K562 (cell line): ENCODE measurements around the gene FAM174C. TPM values are rescaled to one million over a fixed set of nuclear protein-coding genes. Genes with fewer than 3 reads are reported as not detected.

Experiments
- ATAC-seq: fragments of 200-7000 bp; cut with Tn5 transposase; 3 replicates; pipeline ENCODE4 v1.9.1; 2020; ENCODE audit warnings: moderate library complexity
- BruUV-seq: library from RNA; stranded (reverse); fragments of 400-500 nt; replicated peaks from 2 replicates; lab custom pipeline; 2021; lab: Mats Ljungman, UMichigan
- CTCF ChIA-PET: fragments of 300-600 bp; formaldehyde crosslinking; extraction: SDS; loops from one replicate; lab custom pipeline; 2021; ENCODE audit warnings: low intra/inter-chr PET ratio; lab: Yijun Ruan, JAX
- POLR2A ChIA-PET: fragments of 300-600, 350-650 bp; sonication (Branson Sonifier 250); formaldehyde crosslinking; extraction: SDS; loops from one replicate; lab custom pipeline; 2021; ENCODE audit warnings: antibody characterized with exemption, inconsistent platforms; lab: Yijun Ruan, JAX
- DNase-seq, 4 experiments: peaks; one replicate each; pipeline versions ENCODE4 v3.0.0 to v3.0.0-alpha.2; 2011 to 2018; ENCODE audit warnings: low spot score in 3 of 4, mixed read lengths in 3 of 4; ENCODE audit errors: extremely low read depth in 1 of 4
- FAIRE-seq: peaks from 2 replicates; lab custom pipeline; 2011; peaks lifted over from hg19 to GRCh38; lab: Jason Lieb, UNC
- H2AFZ ChIP-seq: 2 replicates; pipeline ENCODE4 v1.6.0; 2011; ENCODE audit warnings: low read depth, low read length, control low read depth, inconsistent platforms
- H3K27ac ChIP-seq: fragments of 200-600 bp; 3 replicates; pipeline ENCODE4 v1.8.0; 2011; ENCODE audit warnings: low read depth, mild to moderate bottlenecking, control low read depth, inconsistent platforms, low read length, moderate library complexity, mixed read lengths; ENCODE audit errors: extremely low read depth
- H3K27me3 ChIP-seq, 2 experiments: fragments of 300-600 bp in 1 of 2; 2 replicates in 1 of 2; 3 replicates in 1 of 2; pipeline versions ENCODE4 v1.6.0 to v1.8.0; 2011; ENCODE audit warnings: inconsistent platforms in 2 of 2, low read length in 2 of 2, mild to moderate bottlenecking in 1 of 2, mixed read lengths in 1 of 2, moderate library complexity in 1 of 2; ENCODE audit not compliant: control insufficient read depth in 2 of 2, insufficient read depth in 2 of 2
- H3K36me3 ChIP-seq: fragments of 300-600 bp; 3 replicates; pipeline ENCODE4 v1.8.0; 2011; ENCODE audit warnings: mild to moderate bottlenecking, low read length, inconsistent platforms; ENCODE audit not compliant: control insufficient read depth, insufficient read depth
- H3K4me1 ChIP-seq, 2 experiments: fragments of 200-600 bp in 1 of 2; replicated peaks in 1 of 2; 2 replicates in 1 of 2; 3 replicates in 1 of 2; pipeline versions ENCODE4 v1.5.1 to v1.8.0; 2011; ENCODE audit warnings: inconsistent platforms in 2 of 2, low read length in 2 of 2, mild to moderate bottlenecking in 1 of 2, mixed read lengths in 1 of 2, moderate library complexity in 1 of 2; ENCODE audit not compliant: control insufficient read depth in 2 of 2, insufficient read depth in 2 of 2
- H3K4me2 ChIP-seq: 2 replicates; pipeline ENCODE4 v1.6.1; 2011; ENCODE audit warnings: low read length, control low read depth, inconsistent platforms, mixed read lengths; ENCODE audit not compliant: insufficient read depth
- H3K4me3 ChIP-seq: fragments of 200-600 bp; sonication (generic), shearing (Covaris generic); 2 replicates; pipeline ENCODE4 v1.5.1; 2016; ENCODE audit warnings: control low read depth, inconsistent platforms
- H3K79me2 ChIP-seq: fragments of 200-600 bp; 3 replicates; pipeline ENCODE4 v1.8.0; 2011; ENCODE audit warnings: low read length, inconsistent platforms; ENCODE audit not compliant: control insufficient read depth, insufficient read depth
- H3K9ac ChIP-seq, 2 experiments: 2 replicates each; pipeline versions ENCODE4 v1.6.0 to v1.6.1; 2011; ENCODE audit warnings: low read depth in 2 of 2, low read length in 2 of 2, control low read depth in 1 of 2, inconsistent platforms in 1 of 2, mild to moderate bottlenecking in 1 of 2, mixed read lengths in 1 of 2; ENCODE audit not compliant: insufficient read depth in 1 of 2
- H3K9me1 ChIP-seq: one replicate; pipeline ENCODE4 v1.6.0; 2011; ENCODE audit warnings: inconsistent platforms, mild to moderate bottlenecking, low read length, moderate library complexity; ENCODE audit not compliant: control insufficient read depth, insufficient read depth
- H3K9me3 ChIP-seq: replicated peaks from 2 replicates; pipeline ENCODE4 v1.5.1; 2011; ENCODE audit warnings: low read depth, low read length, inconsistent platforms; ENCODE audit not compliant: control insufficient read depth, insufficient read depth
- H4K20me1 ChIP-seq: replicated peaks from 2 replicates; pipeline ENCODE4 v1.6.1; 2011; ENCODE audit warnings: low read length, inconsistent platforms, mixed read lengths; ENCODE audit not compliant: control insufficient read depth, insufficient read depth
- CC2D1A ChIP-seq: fragments of 450-650 bp; IDR thresholded peaks from 2 replicates; pipeline ENCODE4 v1.6.1; 2017; ENCODE audit warnings: mild to moderate bottlenecking
- CREB1 ChIP-seq, 2 experiments: sonication (generic) in 1 of 2; formaldehyde crosslinking in 1 of 2; IDR thresholded peaks; 2 replicates each; pipeline versions ENCODE4 v1.6.1 to v1.8.0; 2012 to 2022; ENCODE audit warnings: inconsistent platforms in 1 of 2, mild to moderate bottlenecking in 1 of 2, missing genetic modification reagents in 1 of 2, moderate library complexity in 1 of 2
- ESRRA ChIP-seq: fragments of 450-650 bp; IDR thresholded peaks from 2 replicates; pipeline ENCODE4 v1.6.1; 2014; ENCODE audit warnings: low read depth, mild to moderate bottlenecking, moderate library complexity, borderline replicate concordance
- HDAC1 ChIP-seq, 2 experiments: fragments of 450-650 bp; IDR thresholded peaks; 2 replicates each; pipeline ENCODE4 v1.6.1; 2016 to 2017; ENCODE audit warnings: inconsistent platforms in 1 of 2, mild to moderate bottlenecking in 1 of 2, moderate library complexity in 1 of 2
- HMG20B ChIP-seq: fragments of 250-450 bp; sonication (Bioruptor Pico); IDR thresholded peaks from 2 replicates; pipeline ENCODE4 v1.5.0; 2021; ENCODE audit warnings: mild to moderate bottlenecking
- KLF16 ChIP-seq: IDR thresholded peaks from 2 replicates; pipeline ENCODE4 v1.6.1; 2016; ENCODE audit warnings: antibody characterized with exemption
- MTA3 ChIP-seq: fragments of 450-650 bp; formaldehyde crosslinking; IDR thresholded peaks from 2 replicates; pipeline ENCODE4 v1.6.1; 2017; ENCODE audit warnings: mild to moderate bottlenecking, borderline replicate concordance
- MTF1 ChIP-seq: fragments of 250-450 bp; sonication (Bioruptor Pico); IDR thresholded peaks from 2 replicates; pipeline ENCODE4 v1.9.0; 2021; ENCODE audit warnings: moderate library complexity, mild to moderate bottlenecking, inconsistent platforms, borderline replicate concordance
- PKNOX1 ChIP-seq: fragments of 450-650 bp; IDR thresholded peaks from 2 replicates; pipeline ENCODE4 v1.6.1; 2016
- SPI1 ChIP-seq: IDR thresholded peaks from 2 replicates; pipeline ENCODE4 v1.6.1; 2011; ENCODE audit warnings: low read depth, low read length, control low read depth, borderline replicate concordance
- SRF ChIP-seq, 2 experiments: fragments of 250-450, 450-650 bp in 1 of 2; sonication (Bioruptor Pico) in 1 of 2; sonication (generic) in 1 of 2; formaldehyde crosslinking; IDR thresholded peaks; 2 replicates each; pipeline versions ENCODE4 v1.5.0 to v1.5.1; 2020 to 2022; ENCODE audit warnings: mild to moderate bottlenecking in 1 of 2, missing genetic modification reagents in 1 of 2
- SRSF9 ChIP-seq: fragments of 200-400 bp; formaldehyde crosslinking; IDR thresholded peaks from 2 replicates; pipeline ENCODE4 v1.6.1; 2017; ENCODE audit warnings: low read depth, low read length, borderline replicate concordance
- TFAM ChIP-seq: fragments of 250-450 bp; sonication (Bioruptor Pico); conservative IDR thresholded peaks from 2 replicates; pipeline ENCODE4 v1.5.0; 2021; ENCODE audit warnings: mild to moderate bottlenecking, moderate library complexity
- UBTF ChIP-seq, 2 experiments: IDR thresholded peaks; 2 replicates each; pipeline ENCODE4 v1.6.1; 2012; ENCODE audit warnings: improper control_type of control experiment in 2 of 2, low read depth in 2 of 2, low read length in 2 of 2, borderline replicate concordance in 1 of 2
- ZNF436 ChIP-seq: fragments of 250-450, 450-650 bp; sonication (Bioruptor Pico); formaldehyde crosslinking; IDR thresholded peaks from 2 replicates; pipeline ENCODE4 v1.7.0; 2020; ENCODE audit warnings: mild to moderate bottlenecking
- WGBS: fragments of 100-300 bp; shearing (Covaris generic); methylation state at CpG from one replicate; pipeline ENCODE4 v1.1.6; 2016; ENCODE audit warnings: low coverage, mixed read lengths; ENCODE audit not compliant: insufficient coverage; ENCODE audit errors: missing lambda C conversion rate; 5-methylcytosine and 5-hydroxymethylcytosine counted together
- in situ Hi-C: fragments of 300-500 bp; cut with MboI; formaldehyde crosslinking; loops from 4 replicates; pipeline ENCODE4 v1.15.0; 2018; ENCODE audit warnings: inconsistent platforms, mixed read lengths
- intact Hi-C: fragments of 100-400 bp; cut with micrococcal nuclease; formaldehyde crosslinking; loops from 2 replicates; pipeline ENCODE4 v1.14.2; 2022
- polyA plus RNA-seq, 8 experiments: library from polyadenylated mRNA; depleted of rRNA in 4 of 8; stranded (reverse) in 5 of 8; unstranded in 3 of 8; fragments of >200 nt; fragmentation: Nextera tagmentation in 2 of 8; fragmentation: Illumina TruSeq in 1 of 8; extraction: Ambion mirVana in 2 of 8; extraction: Trizol in 1 of 8; gene quantifications; 2 replicates each; pipeline versions ENCODE4 v1.2.1 to v1.2.3, GENCODE V29; 2011 to 2014; ENCODE audit warnings: inconsistent platforms in 1 of 8, missing spikeins in 1 of 8
- total RNA-seq, 7 experiments: library from RNA; depleted of rRNA in 6 of 7; stranded (reverse); fragments of >200 nt in 6 of 7; fragmentation: Illumina TruSeq in 2 of 7; extraction: Trizol in 2 of 7; gene quantifications; 2 replicates each; pipeline versions ENCODE4 v1.2.1 to v1.2.3, GENCODE V29; 2011 to 2021; ENCODE audit warnings: low replicate concordance in 1 of 7
- TF ChIP-seq, protein P1 (sequence below): fragments of 450-650 bp; IDR thresholded peaks from 2 replicates; pipeline ENCODE4 v1.6.1; 2016; ENCODE audit warnings: borderline replicate concordance

FAM174C gene
- total and polyA plus RNA-seq, 9 of the 15 experiments (the other 6 are each of a cell fraction or from before 2014, with no cell fraction given) = 0.66 to 89.6 (median 20.3) TPM

DNA sequence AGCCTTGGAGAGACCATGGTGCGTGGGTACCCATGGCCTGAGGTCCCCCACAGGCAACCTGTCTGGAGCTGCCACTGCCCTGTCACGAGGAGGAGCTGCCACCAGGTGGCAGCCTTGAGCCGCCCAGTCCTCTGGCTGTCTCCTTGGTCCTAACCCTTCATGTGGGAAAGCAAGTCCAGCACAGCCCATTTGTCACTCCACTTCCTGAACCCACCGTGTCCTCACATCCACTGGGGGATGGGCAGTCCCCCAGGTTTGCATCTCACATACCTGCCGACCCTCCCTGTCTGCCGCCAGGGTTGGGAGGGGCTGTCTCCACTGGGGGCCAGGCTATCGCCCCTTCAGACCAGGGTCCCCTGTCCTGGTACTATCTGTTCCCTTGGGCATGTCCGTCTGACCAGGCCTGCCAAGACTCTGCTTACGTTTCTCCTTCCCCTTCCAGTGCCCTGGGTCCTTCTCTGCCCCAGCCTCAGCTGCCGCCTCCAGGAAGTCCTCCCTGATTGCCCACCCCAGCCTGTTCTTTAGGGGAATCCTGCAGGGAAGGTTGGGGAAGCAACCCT is 4.5 kb downstream of the FAM174C start:
- H3K36me3 ChIP-seq = peaks cover 44% of the 10 kb centered on the region; the same call in 2 of the 3 replicates
- DNase-seq = peak; percentile 65 to 92 (median 74)
- peaks cover 21% of the 10 kb centered on the region for H3K79me2 ChIP-seq
- no TSS peak for BruUV-seq
- intact Hi-C loops = loop anchor here (1.0 to 10.0 kb wide), 2 partner anchors 92 to 165 kb away; no protein-coding TSS in a partner anchor
- no peak overlapping the region for H2AFZ ChIP-seq
- WGBS = 34% methylated on average over 9 of the region's 10 CpGs
- H3K4me1 ChIP-seq = peaks cover 11 to 81% of the 10 kb centered on the region in 2 experiments; a peak in 3 of 5 replicates
- no peak overlapping the region for H3K4me2 ChIP-seq
- ATAC-seq = peak; percentile 59
- no peak overlapping the region for H3K4me3 ChIP-seq
- in situ Hi-C loops = loop anchor here (5.0 kb wide), 1 partner anchor 102 kb away; the partner anchor contains the start of gene NDUFS7
- H4K20me1 ChIP-seq = peaks cover 16% of the 10 kb centered on the region
- H3K9me1 ChIP-seq = no peaks in the 10 kb centered on the region
- peaks cover 4 to 5% of the 10 kb centered on the region in 2 experiments; a peak in 3 of 5 replicates for H3K27me3 ChIP-seq
- CTCF ChIA-PET = interaction anchor here (0.6 to 1.5 kb wide), 2 partner anchors 92 to 96 kb away, joined by 5 to 7 read pairs; no protein-coding TSS in a partner anchor
- H3K9me3 ChIP-seq = no peaks in the 10 kb centered on the region
- POLR2A ChIA-PET = interaction anchor here (0.6 to 2.4 kb wide), 4 partner anchors 11 to 374 kb away, joined by 3 to 21 read pairs (median 3); partner anchors contain the start of gene CIRBP
- peak; percentile 94 for FAIRE-seq
- H3K27ac ChIP-seq = no peak overlapping the region
- H3K9ac ChIP-seq = 0 out of 4 replicates have a peak overlapping the region, but pooled peaks of 1 of the 2 experiments have one; percentile 11
- TF ChIP-seq SRF (CRISPR knock-in tag; IDR thresholded peaks at IDR 0.05) (no peak), MTA3 (peak; percentile 70), PKNOX1 (peak; percentile 61), HMG20B (no peak), CC2D1A (peak; percentile 58; the same call in 1 of the 2 replicates), ESRRA (0 out of 2 replicates have a peak, but pooled peaks have one; percentile 22), HDAC1 (IDR thresholded peaks at IDR 0.05) (0 out of 4 replicates have a peak, but pooled peaks have one; percentile 39 to 47), CREB1 (IDR thresholded peaks at IDR 0.05) (no peak), CREB1 (CRISPR knock-in tag; IDR thresholded peaks at IDR 0.05) (0 out of 2 replicates have a peak, but pooled peaks have one; percentile 57), UBTF (IDR thresholded peaks at IDR 0.05; ENCODE audit: borderline replicate concordance in 1 of 2, low read depth in 2 of 2, low read length in 2 of 2) (no peak), SRSF9 (no peak), SPI1 (peak; percentile 16; the same call in 1 of the 2 replicates), MTF1 (CRISPR knock-in tag) (no peak), TFAM (CRISPR knock-in tag) (no peak), ZNF436 (CRISPR knock-in tag) (peak; percentile 96), KLF16 (peak; percentile 49; the same call in 1 of the 2 replicates)
- TF ChIP-seq, protein P1, sequence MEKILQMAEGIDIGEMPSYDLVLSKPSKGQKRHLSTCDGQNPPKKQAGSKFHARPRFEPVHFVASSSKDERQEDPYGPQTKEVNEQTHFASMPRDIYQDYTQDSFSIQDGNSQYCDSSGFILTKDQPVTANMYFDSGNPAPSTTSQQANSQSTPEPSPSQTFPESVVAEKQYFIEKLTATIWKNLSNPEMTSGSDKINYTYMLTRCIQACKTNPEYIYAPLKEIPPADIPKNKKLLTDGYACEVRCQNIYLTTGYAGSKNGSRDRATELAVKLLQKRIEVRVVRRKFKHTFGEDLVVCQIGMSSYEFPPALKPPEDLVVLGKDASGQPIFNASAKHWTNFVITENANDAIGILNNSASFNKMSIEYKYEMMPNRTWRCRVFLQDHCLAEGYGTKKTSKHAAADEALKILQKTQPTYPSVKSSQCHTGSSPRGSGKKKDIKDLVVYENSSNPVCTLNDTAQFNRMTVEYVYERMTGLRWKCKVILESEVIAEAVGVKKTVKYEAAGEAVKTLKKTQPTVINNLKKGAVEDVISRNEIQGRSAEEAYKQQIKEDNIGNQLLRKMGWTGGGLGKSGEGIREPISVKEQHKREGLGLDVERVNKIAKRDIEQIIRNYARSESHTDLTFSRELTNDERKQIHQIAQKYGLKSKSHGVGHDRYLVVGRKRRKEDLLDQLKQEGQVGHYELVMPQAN = 0 out of 2 replicates have a peak, but pooled peaks have one; percentile 56
